ENCODE measurements around the gene KIAA0232.

KIAA0232 gene

GRCh38 chr4:6773616-6774540, 8.6 kb upstream of the KIAA0232 start:
- H3K4me1 ChIP-seq (ENCODE audit: insufficient read depth, low read length), result peaks cover 5% of the 10 kb centered on the region
- H2AFZ ChIP-seq (ENCODE audit: low read depth, low read length), result no peak overlapping the region
- no peaks in the 10 kb centered on the region for H3K36me3 ChIP-seq (ENCODE audit: insufficient read depth, low read length)
- no peak overlapping the region for H3K4me3 ChIP-seq (ENCODE audit: low read length)
- peaks cover 12% of the 10 kb centered on the region for H3K27me3 ChIP-seq (ENCODE audit: insufficient read depth, low read length)
- H3K9me3 ChIP-seq (ENCODE audit: low read length), result no peaks in the 10 kb centered on the region

DNA sequence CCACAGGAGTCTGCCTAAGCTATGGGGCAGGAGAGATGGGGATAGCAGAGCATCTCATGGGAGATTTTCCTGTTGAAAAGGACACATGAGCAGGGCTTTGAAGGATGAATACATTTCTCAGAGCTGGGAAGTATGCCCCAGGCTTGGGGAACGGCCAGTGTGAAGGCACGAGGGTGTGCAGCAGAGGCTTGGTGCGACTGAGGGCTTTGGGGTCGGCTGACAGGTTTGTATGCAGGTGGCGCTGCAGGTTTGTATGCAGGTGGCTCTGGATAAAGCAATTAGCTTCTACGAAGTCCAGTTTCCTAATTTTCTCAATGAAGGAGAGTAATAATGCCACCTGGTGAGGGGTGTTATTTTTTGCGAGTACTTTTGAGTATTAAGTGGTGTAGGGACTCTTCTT, 6.8 kb upstream of the KIAA0232 start:
- Histone ChIP-seq H3K36me3 (ENCODE audit: insufficient read depth, low read length) (no peaks in the 10 kb centered on the region), H3K4me3 (ENCODE audit: low read length) (no peak overlapping the region), H3K27me3 (ENCODE audit: insufficient read depth, low read length) (peaks cover 6% of the 10 kb centered on the region), H3K9me3 (ENCODE audit: low read length) (no peaks in the 10 kb centered on the region), H2AFZ (ENCODE audit: low read depth, low read length) (no peak overlapping the region), H3K4me1 (ENCODE audit: insufficient read depth, low read length) (peaks cover 23% of the 10 kb centered on the region)

- no peak overlapping the region for H3K4me3 ChIP-seq (ENCODE audit: low read length)
- no peaks in the 10 kb centered on the region for H3K36me3 ChIP-seq (ENCODE audit: insufficient read depth, low read length)
- H3K9me3 ChIP-seq (ENCODE audit: low read length), result no peaks in the 10 kb centered on the region
- peaks cover 29% of the 10 kb centered on the region for H3K4me1 ChIP-seq (ENCODE audit: insufficient read depth, low read length)
- peaks cover 11% of the 10 kb centered on the region for H3K27me3 ChIP-seq (ENCODE audit: insufficient read depth, low read length)
- H2AFZ ChIP-seq (ENCODE audit: low read depth, low read length), result no peak overlapping the region
Measured at GRCh38 chr4:6776920-6777635, 5.4 kb upstream of the KIAA0232 start.

GRCh38 chr4:6777636-6778281, 4.8 kb upstream of the KIAA0232 start:
- Histone ChIP-seq H2AFZ (ENCODE audit: low read depth, low read length) (no peak overlapping the region), H3K36me3 (ENCODE audit: insufficient read depth, low read length) (no peaks in the 10 kb centered on the region), H3K9me3 (ENCODE audit: low read length) (no peaks in the 10 kb centered on the region), H3K4me3 (ENCODE audit: low read length) (no peak overlapping the region), H3K4me1 (ENCODE audit: insufficient read depth, low read length) (peaks cover 29% of the 10 kb centered on the region), H3K27me3 (ENCODE audit: insufficient read depth, low read length) (peaks cover 11% of the 10 kb centered on the region)

- H3K9me3 ChIP-seq (ENCODE audit: low read length), result no peaks in the 10 kb centered on the region
- peaks cover 11% of the 10 kb centered on the region for H3K27me3 ChIP-seq (ENCODE audit: insufficient read depth, low read length)
- H2AFZ ChIP-seq (ENCODE audit: low read depth, low read length), result no peak overlapping the region
- H3K4me3 ChIP-seq (ENCODE audit: low read length), result no peak overlapping the region
- peaks cover 29% of the 10 kb centered on the region for H3K4me1 ChIP-seq (ENCODE audit: insufficient read depth, low read length)
- H3K36me3 ChIP-seq (ENCODE audit: insufficient read depth, low read length), result no peaks in the 10 kb centered on the region
Measured at GRCh38 chr4:6778435-6778834, 4.1 kb upstream of the KIAA0232 start.

GRCh38 chr4:6779667-6780565, 2.6 kb upstream of the KIAA0232 start:
- H3K36me3 ChIP-seq (ENCODE audit: insufficient read depth, low read length), result no peaks in the 10 kb centered on the region
- peaks cover 39% of the 10 kb centered on the region for H3K4me1 ChIP-seq (ENCODE audit: insufficient read depth, low read length)
- H3K9me3 ChIP-seq (ENCODE audit: low read length), result no peaks in the 10 kb centered on the region
- no peak overlapping the region for H2AFZ ChIP-seq (ENCODE audit: low read depth, low read length)
- H3K27me3 ChIP-seq (ENCODE audit: insufficient read depth, low read length), result peaks cover 10% of the 10 kb centered on the region
- peak overlapping the region; percentile 11 for H3K4me3 ChIP-seq (ENCODE audit: low read length)

- no peaks in the 10 kb centered on the region for H3K36me3 ChIP-seq (ENCODE audit: insufficient read depth, low read length)
- no peak overlapping the region for H3K4me3 ChIP-seq (ENCODE audit: low read length)
- no peaks in the 10 kb centered on the region for H3K9me3 ChIP-seq (ENCODE audit: low read length)
- H3K4me1 ChIP-seq (ENCODE audit: insufficient read depth, low read length), result peaks cover 43% of the 10 kb centered on the region
- no peak overlapping the region for H2AFZ ChIP-seq (ENCODE audit: low read depth, low read length)
- peaks cover 8% of the 10 kb centered on the region for H3K27me3 ChIP-seq (ENCODE audit: insufficient read depth, low read length)
Measured at GRCh38 chr4:6781113-6781512, 1.4 kb upstream of the KIAA0232 start.

DNA sequence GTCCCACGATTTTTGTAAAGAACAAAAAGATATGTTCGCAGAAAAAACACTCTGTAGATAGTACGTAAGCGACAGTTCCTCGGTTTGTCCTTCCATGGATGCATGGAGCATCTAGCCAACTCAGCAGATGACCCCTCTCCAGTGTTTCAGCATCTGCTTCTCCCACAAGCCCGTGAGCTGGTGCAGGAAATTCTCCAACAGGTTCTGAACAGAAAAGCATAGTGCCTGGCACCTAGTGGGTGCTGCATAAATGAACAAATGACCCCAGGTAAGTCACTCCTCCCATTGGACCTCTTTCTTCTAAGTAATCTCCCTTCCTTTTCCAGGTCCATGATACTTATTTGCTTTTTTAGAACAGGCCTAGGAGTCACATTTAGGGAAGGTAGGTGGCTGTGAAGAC, 966 bp upstream of the KIAA0232 start:
- peaks cover 43% of the 10 kb centered on the region for H3K4me1 ChIP-seq (ENCODE audit: insufficient read depth, low read length)
- peaks cover 8% of the 10 kb centered on the region for H3K27me3 ChIP-seq (ENCODE audit: insufficient read depth, low read length)
- no peaks in the 10 kb centered on the region for H3K9me3 ChIP-seq (ENCODE audit: low read length)
- peaks cover 2% of the 10 kb centered on the region for H3K36me3 ChIP-seq (ENCODE audit: insufficient read depth, low read length)
- peak overlapping the region; percentile 79 for H2AFZ ChIP-seq (ENCODE audit: low read depth, low read length)
- H3K4me3 ChIP-seq (ENCODE audit: low read length), result peak overlapping the region; percentile 97

- Histone ChIP-seq H3K4me3 (ENCODE audit: low read length) (peak overlapping the region; percentile 97), H3K36me3 (ENCODE audit: insufficient read depth, low read length) (peaks cover 9% of the 10 kb centered on the region), H3K9me3 (ENCODE audit: low read length) (no peaks in the 10 kb centered on the region), H3K4me1 (ENCODE audit: insufficient read depth, low read length) (peaks cover 43% of the 10 kb centered on the region), H2AFZ (ENCODE audit: low read depth, low read length) (peak overlapping the region; percentile 49), H3K27me3 (ENCODE audit: insufficient read depth, low read length) (peaks cover 8% of the 10 kb centered on the region)
Measured at GRCh38 chr4:6782846-6783110, 251 bp downstream of the KIAA0232 start.

- Histone ChIP-seq H3K4me3 (ENCODE audit: low read length) (peak overlapping the region; percentile 97), H3K27me3 (ENCODE audit: insufficient read depth, low read length) (peaks cover 8% of the 10 kb centered on the region), H3K4me1 (ENCODE audit: insufficient read depth, low read length) (peaks cover 40% of the 10 kb centered on the region), H3K9me3 (ENCODE audit: low read length) (no peaks in the 10 kb centered on the region), H2AFZ (ENCODE audit: low read depth, low read length) (peak overlapping the region; percentile 49), H3K36me3 (ENCODE audit: insufficient read depth, low read length) (peaks cover 9% of the 10 kb centered on the region)
Measured at GRCh38 chr4:6783111-6783981, 819 bp downstream of the KIAA0232 start.

GRCh38 chr4:6785572-6785925, 3.0 kb downstream of the KIAA0232 start:
- Histone ChIP-seq H3K4me3 (ENCODE audit: low read length) (no peak overlapping the region), H3K4me1 (ENCODE audit: insufficient read depth, low read length) (peaks cover 22% of the 10 kb centered on the region), H2AFZ (ENCODE audit: low read depth, low read length) (no peak overlapping the region), H3K27me3 (ENCODE audit: insufficient read depth, low read length) (peaks cover 4% of the 10 kb centered on the region), H3K36me3 (ENCODE audit: insufficient read depth, low read length) (peaks cover 15% of the 10 kb centered on the region), H3K9me3 (ENCODE audit: low read length) (no peaks in the 10 kb centered on the region)

DNA sequence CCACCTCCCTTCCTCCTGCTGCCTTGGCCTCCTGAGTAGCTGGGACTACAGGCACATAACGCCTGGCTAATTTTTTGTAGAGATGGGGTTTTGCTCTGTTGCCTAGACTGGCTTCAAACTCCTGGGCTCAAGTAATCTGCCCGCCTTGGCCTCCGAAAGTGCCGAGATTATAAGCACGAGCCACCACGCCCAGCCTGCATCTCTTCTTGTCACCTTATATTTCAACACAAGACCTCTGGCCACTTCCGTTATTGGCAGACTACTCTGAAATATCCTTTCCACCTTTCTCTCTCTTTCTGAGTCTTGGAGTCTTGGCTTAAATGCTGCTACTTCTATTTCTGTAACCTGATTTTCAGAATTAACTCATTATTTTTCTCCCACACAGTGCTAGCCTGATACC, 5.6 kb downstream of the KIAA0232 start:
- H3K36me3 ChIP-seq (ENCODE audit: insufficient read depth, low read length), result peaks cover 27% of the 10 kb centered on the region
- H3K9me3 ChIP-seq (ENCODE audit: low read length), result peaks cover 10% of the 10 kb centered on the region
- H3K4me1 ChIP-seq (ENCODE audit: insufficient read depth, low read length), result peaks cover 14% of the 10 kb centered on the region
- H3K27me3 ChIP-seq (ENCODE audit: insufficient read depth, low read length), result no peaks in the 10 kb centered on the region
- no peak overlapping the region for H2AFZ ChIP-seq (ENCODE audit: low read depth, low read length)
- no peak overlapping the region for H3K4me3 ChIP-seq (ENCODE audit: low read length)

All from neuron (in vitro differentiated cells).